GM12878 (cell line): ENCODE measurements around the gene REPS2. TPM values are rescaled to one million over a fixed set of nuclear protein-coding genes. Genes with fewer than 3 reads are reported as not detected.
"Not testable (repeated sequence)": the region's sequence is repeated elsewhere in the genome, so short reads cannot be mapped to it uniquely, and the experiment has no call there.

Source experiments
- ATAC-seq: fragments of 200-7000 bp; cut with Tn5 transposase; 3 replicates; pipeline ENCODE4 v1.9.1; 2020; ENCODE audit warnings: mild to moderate bottlenecking, moderate library complexity
- BruUV-seq: library from RNA; stranded (reverse); fragments of 400-500 nt; replicated peaks from 2 replicates; lab custom pipeline; 2021; lab: Mats Ljungman, UMichigan
- CTCF ChIA-PET: fragments of 300-600 bp; sonication (Branson Sonifier 250); formaldehyde crosslinking; extraction: SDS; loops from one replicate; lab custom pipeline; 2021; ENCODE audit warnings: inconsistent platforms; lab: Yijun Ruan, JAX
- POLR2A ChIA-PET: fragments of 350-600 bp; formaldehyde crosslinking; extraction: SDS; loops from one replicate; lab custom pipeline; 2021; ENCODE audit warnings: inconsistent platforms; lab: Charles Lee
- RAD21 ChIA-PET: fragments of 300-600 bp; sonication (Branson Sonifier 250); formaldehyde crosslinking; loops from one replicate; lab custom pipeline; 2023; ENCODE audit warnings: antibody characterized with exemption; ENCODE audit not compliant: unreplicated experiment; lab: Charles Lee
- SMC1A ChIA-PET: fragments of 300-600 bp; sonication (Branson Sonifier 250); formaldehyde crosslinking; loops from one replicate; lab custom pipeline; 2023; ENCODE audit not compliant: unreplicated experiment, uncharacterized antibody; lab: Charles Lee
- DNase-seq: peaks from one replicate; pipeline ENCODE4 v3.0.0-alpha.2; 2011; ENCODE audit warnings: low read depth, low spot score
- FAIRE-seq: peaks from 3 replicates; lab custom pipeline; 2011; peaks lifted over from hg19 to GRCh38; lab: Jason Lieb, UNC
- H2AFZ ChIP-seq: 2 replicates; pipeline ENCODE4 v1.6.0; 2011; ENCODE audit warnings: low read depth, low read length, control low read depth; ENCODE audit not compliant: control insufficient read depth
- H3K27ac ChIP-seq: 2 replicates; pipeline ENCODE4 v1.5.1; 2011; ENCODE audit warnings: control low read depth; ENCODE audit not compliant: control insufficient read depth, insufficient read depth
- H3K27me3 ChIP-seq, 2 experiments: replicated peaks in 1 of 2; 2 replicates each; pipeline versions ENCODE4 v1.6.0 to v1.6.1; 2011; ENCODE audit warnings: low read length in 1 of 2; ENCODE audit not compliant: control insufficient read depth in 2 of 2, insufficient read depth in 2 of 2
- H3K36me3 ChIP-seq, 2 experiments: 2 replicates each; pipeline ENCODE4 v1.5.1; 2011; ENCODE audit warnings: low read length in 1 of 2; ENCODE audit not compliant: control insufficient read depth in 2 of 2, insufficient read depth in 2 of 2
- H3K4me1 ChIP-seq: 2 replicates; pipeline ENCODE4 v1.6.1; 2011; ENCODE audit warnings: mild to moderate bottlenecking, low read length, moderate library complexity, mixed read lengths; ENCODE audit not compliant: control insufficient read depth, insufficient read depth
- H3K4me2 ChIP-seq: 2 replicates; pipeline ENCODE4 v1.6.0; 2011; ENCODE audit warnings: control low read depth; ENCODE audit not compliant: control insufficient read depth, insufficient read depth
- H3K4me3 ChIP-seq: fragments of 200-600 bp; sonication (generic); 2 replicates; pipeline ENCODE4 v1.5.1; 2016
- H3K79me2 ChIP-seq: 2 replicates; pipeline ENCODE4 v1.6.0; 2011; ENCODE audit warnings: low read length; ENCODE audit not compliant: control insufficient read depth, insufficient read depth
- H3K9ac ChIP-seq: 2 replicates; pipeline ENCODE4 v1.8.0; 2011; ENCODE audit warnings: low read length, control low read depth, mixed read lengths; ENCODE audit not compliant: control insufficient read depth, insufficient read depth
- H3K9me3 ChIP-seq: replicated peaks from 3 replicates; pipeline ENCODE4 v1.5.1; 2011; ENCODE audit warnings: mild to moderate bottlenecking, low read length; ENCODE audit not compliant: control insufficient read depth, insufficient read depth
- H4K20me1 ChIP-seq: 2 replicates; pipeline ENCODE4 v1.6.0; 2011; ENCODE audit not compliant: control insufficient read depth, insufficient read depth
- CREB1 ChIP-seq: IDR thresholded peaks from 2 replicates; pipeline ENCODE4 v1.6.1; 2012; ENCODE audit warnings: low read depth, mild to moderate bottlenecking, inconsistent platforms
- TCF7 ChIP-seq: IDR thresholded peaks from 2 replicates; pipeline ENCODE4 v1.6.1; 2014; ENCODE audit warnings: antibody characterized with exemption, borderline replicate concordance
- WGBS: methylation state at CpG from one replicate; pipeline ENCODE4 v1.1.6; 2016; ENCODE audit warnings: low lambda C conversion rate; ENCODE audit not compliant: insufficient replicate concordance, insufficient coverage; ENCODE audit errors: missing lambda C conversion rate; 5-methylcytosine and 5-hydroxymethylcytosine counted together
- in situ Hi-C: fragments of 300-500 bp; cut with MboI; formaldehyde crosslinking; loops from 9 replicates; pipeline ENCODE4 v1.14.3; 2018; ENCODE audit warnings: mixed read lengths
- intact Hi-C: fragments of 100-400 bp; cut with micrococcal nuclease; formaldehyde crosslinking; loops from one replicate; pipeline ENCODE4 v1.14.2; 2022; ENCODE audit not compliant: unreplicated experiment
- polyA plus RNA-seq, 11 experiments: library from polyadenylated mRNA; depleted of rRNA in 4 of 11; unstranded in 6 of 11; stranded (reverse) in 5 of 11; fragments of >200 nt; fragmentation: Nextera tagmentation in 4 of 11; fragmentation: Illumina TruSeq in 1 of 11; extraction: Ambion mirVana in 4 of 11; extraction: Trizol in 1 of 11; gene quantifications; 1 replicate in 1 of 11; 2 replicates in 10 of 11; pipeline versions ENCODE4 v1.2.1 to v1.2.3, GENCODE V29; 2011 to 2016; ENCODE audit warnings: inconsistent platforms in 2 of 11, missing spikeins in 2 of 11, low read depth in 1 of 11
- total RNA-seq, 4 experiments: library from RNA; depleted of rRNA in 3 of 4; stranded (reverse); fragments of >200 nt in 3 of 4; fragmentation: Illumina TruSeq in 1 of 4; extraction: Trizol in 1 of 4; gene quantifications; 2 replicates each; pipeline versions ENCODE4 v1.2.1 to v1.2.3, GENCODE V29; 2013 to 2021

The REPS2 gene
- total and polyA plus RNA-seq, 10 of the 15 experiments (the other 5 are each of a cell fraction or from before 2014, with no cell fraction given) = 2.1 to 6.8 (median 3.9) TPM

GRCh38 chrX:16958356-16958755 lies 11.9 kb downstream of the REPS2 start:
- H3K27ac ChIP-seq = no peak overlapping the region
- intact Hi-C loops = no loop called here
- CTCF ChIA-PET = no interaction called here
- 0% methylated on average over 2 of the region's 2 CpGs for WGBS
- no peak overlapping the region for H2AFZ ChIP-seq
- no TSS peak for BruUV-seq
- SMC1A ChIA-PET = no interaction called here
- FAIRE-seq (no peak), ATAC-seq (no peak), DNase-seq (no peak)
- TF ChIP-seq CREB1 = no peak
- TF ChIP-seq TCF7 = no peak
- H3K27me3 ChIP-seq = peaks cover 0 to 3% of the 10 kb centered on the region in 2 experiments; a peak in 2 of 4 replicates
- H3K4me2 ChIP-seq = no peak overlapping the region
- no peaks in the 10 kb centered on the region for H3K4me1 ChIP-seq
- no peak overlapping the region for H3K9ac ChIP-seq
- in situ Hi-C loops = no loop called here
- no peaks in the 10 kb centered on the region for H3K9me3 ChIP-seq
- H4K20me1 ChIP-seq = no peaks in the 10 kb centered on the region
- H3K4me3 ChIP-seq = no peak overlapping the region
- RAD21 ChIA-PET = no interaction called here
- no peaks in the 10 kb centered on the region for H3K79me2 ChIP-seq
- POLR2A ChIA-PET = no interaction called here
- H3K36me3 ChIP-seq = no peaks in the 10 kb centered on the region

- H3K4me1 ChIP-seq, DNase-seq, in situ Hi-C loops, H3K9ac ChIP-seq, H4K20me1 ChIP-seq, H3K27ac ChIP-seq, ATAC-seq, POLR2A ChIA-PET, H3K36me3 ChIP-seq, H3K4me2 ChIP-seq, RAD21 ChIA-PET, H3K9me3 ChIP-seq, H3K79me2 ChIP-seq, intact Hi-C loops, H3K4me3 ChIP-seq, SMC1A ChIA-PET, BruUV-seq, FAIRE-seq, H2AFZ ChIP-seq, H3K27me3 ChIP-seq, CTCF ChIA-PET: not testable (repeated sequence)
- 47% methylated on average over 4 of the region's 4 CpGs for WGBS
Observed at GRCh38 chrX:16962661-16963060, 16.2 kb downstream of the REPS2 start.
